Caco-2 (cell line): ENCODE measurements around the gene SCNN1G. TPM values are rescaled to one million over a fixed set of nuclear protein-coding genes. Genes with fewer than 3 reads are reported as not detected.

ENCODE experiments used
- BruUV-seq: library from RNA; stranded (reverse); fragments of 400-500 nt; replicated peaks from 2 replicates; lab custom pipeline; 2021; lab: Mats Ljungman, UMichigan
- CTCF ChIA-PET: fragments of 300-600 bp; sonication (Branson Sonifier 250); formaldehyde crosslinking; loops from one replicate; lab custom pipeline; 2022; ENCODE audit warnings: antibody characterized with exemption; lab: Charles Lee
- POLR2A ChIA-PET: fragments of 300-600 bp; sonication (Branson Sonifier 250); formaldehyde crosslinking; loops from one replicate; lab custom pipeline; 2022; ENCODE audit warnings: antibody characterized with exemption; lab: Charles Lee
- DNase-seq, 2 experiments: peaks; one replicate each; pipeline versions ENCODE4 v3.0.0 to v3.0.0-alpha.2; 2020 to 2022
- H3K27me3 ChIP-seq: replicated peaks from 2 replicates; pipeline ENCODE4 v1.6.0; 2011; ENCODE audit warnings: low read length; ENCODE audit not compliant: control insufficient read depth, insufficient read depth
- H3K36me3 ChIP-seq: 2 replicates; pipeline ENCODE4 v1.5.1; 2011; ENCODE audit warnings: low read length; ENCODE audit not compliant: control insufficient read depth, insufficient read depth
- H3K4me1 ChIP-seq: fragments of 250-450 bp; sonication (Bioruptor Pico); 2 replicates; pipeline ENCODE4 v1.5.1; 2020; ENCODE audit warnings: mild to moderate bottlenecking
- H3K4me3 ChIP-seq: 2 replicates; pipeline ENCODE4 v1.5.1; 2011; ENCODE audit warnings: low read depth, mild to moderate bottlenecking, control low read depth, low read length
- H3K9me3 ChIP-seq: fragments of 250-450 bp; sonication (Bioruptor Pico); 2 replicates; pipeline ENCODE4 v1.5.1; 2020; ENCODE audit warnings: mild to moderate bottlenecking, moderate library complexity
- H3K27ac Mint-ChIP-seq: one replicate; pipeline ENCODE4 v1.8.0; 2022; ENCODE audit warnings: mixed read lengths; ENCODE audit not compliant: unreplicated experiment
- H3K27me3 Mint-ChIP-seq: one replicate; pipeline ENCODE4 v1.8.0; 2022; ENCODE audit warnings: mixed read lengths; ENCODE audit not compliant: insufficient read depth, unreplicated experiment
- H3K36me3 Mint-ChIP-seq: one replicate; pipeline ENCODE4 v1.8.0; 2022; ENCODE audit warnings: mild to moderate bottlenecking, mixed read lengths; ENCODE audit not compliant: insufficient read depth, unreplicated experiment
- H3K4me1 Mint-ChIP-seq: one replicate; pipeline ENCODE4 v1.8.0; 2022; ENCODE audit warnings: low read depth, mixed read lengths; ENCODE audit not compliant: unreplicated experiment
- H3K4me3 Mint-ChIP-seq: one replicate; pipeline ENCODE4 v1.8.0; 2022; ENCODE audit warnings: mild to moderate bottlenecking, moderate library complexity, mixed read lengths; ENCODE audit not compliant: unreplicated experiment
- H3K9me3 Mint-ChIP-seq: one replicate; pipeline ENCODE4 v1.8.0; 2022; ENCODE audit warnings: mixed read lengths; ENCODE audit not compliant: unreplicated experiment
- CTCF ChIP-seq, 2 experiments: fragments of 200-600 bp in 1 of 2; IDR thresholded peaks; 1 replicate in 1 of 2; 2 replicates in 1 of 2; pipeline versions ENCODE4 v1.5.1 to v1.8.0; 2011 to 2022; ENCODE audit warnings: antibody characterized with exemption in 1 of 2, control low read depth in 1 of 2, inconsistent platforms in 1 of 2, low read depth in 1 of 2, low read length in 1 of 2, mild to moderate bottlenecking in 1 of 2, moderate library complexity in 1 of 2; ENCODE audit not compliant: insufficient read depth in 1 of 2, severe bottlenecking in 1 of 2, unreplicated experiment in 1 of 2
- intact Hi-C: fragments of 100-400 bp; cut with micrococcal nuclease; formaldehyde crosslinking; loops from one replicate; pipeline ENCODE4 v1.10.0; 2022; ENCODE audit not compliant: unreplicated experiment
- total RNA-seq: library from RNA; stranded (reverse); gene quantifications from 2 replicates; pipeline ENCODE4 v1.2.3, GENCODE V29; 2022

The SCNN1G gene
- total RNA-seq, 1 experiment from 2014 or later = not detected

DNA sequence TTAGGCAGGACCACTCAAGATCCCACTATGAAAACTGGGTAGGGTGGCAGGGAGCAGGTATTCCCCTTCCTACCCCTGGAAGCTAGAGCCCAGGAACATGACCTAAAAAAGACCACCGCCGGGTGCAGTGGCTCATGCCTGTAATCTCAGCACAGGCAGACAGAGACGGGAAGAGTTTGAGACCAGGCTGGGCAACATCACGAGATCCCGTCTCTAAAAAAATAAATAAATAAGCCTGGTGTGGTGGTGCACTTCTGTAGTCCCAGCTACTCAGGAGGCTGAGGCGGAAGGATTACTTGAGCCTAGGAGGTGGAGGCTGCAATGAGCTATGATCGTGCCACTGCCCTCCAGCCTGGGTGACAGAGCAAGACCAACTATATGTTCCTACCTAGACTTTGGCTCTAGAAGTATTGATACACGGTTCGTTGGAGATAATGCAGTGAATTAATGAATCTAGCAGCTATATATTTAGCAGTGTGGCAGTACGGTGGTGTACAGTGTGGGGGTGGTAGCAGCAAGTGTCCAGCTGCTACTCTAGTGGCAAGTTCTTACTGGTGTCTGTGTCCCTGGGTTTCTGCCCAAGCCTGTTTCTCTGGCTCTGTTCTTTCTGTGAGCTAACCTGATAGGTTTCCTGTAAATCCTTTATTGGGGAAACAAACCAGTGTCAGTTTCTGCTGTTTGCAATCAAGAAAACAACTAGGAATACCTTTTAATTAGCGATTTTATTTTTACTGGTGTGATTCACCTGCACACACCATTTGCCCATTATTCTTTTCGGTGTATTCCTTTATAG lies 30.0 kb upstream of the SCNN1G start:
- TF ChIP-seq CTCF (IDR thresholded peaks at IDR 0.05; ENCODE audit: insufficient read depth in 1 of 2, low read depth in 1 of 2, low read length in 1 of 2, severe bottlenecking in 1 of 2, unreplicated experiment in 1 of 2) = no peak
- BruUV-seq = no TSS peak
- POLR2A ChIA-PET = no interaction called here
- CTCF ChIA-PET = no interaction called here
- intact Hi-C loops = no loop called here
- no peak overlapping the region for H3K4me3 ChIP-seq
- no peak overlapping the region for H3K27ac Mint-ChIP-seq
- H3K36me3 ChIP-seq = no peaks in the 10 kb centered on the region
- H3K9me3 ChIP-seq = no peaks in the 10 kb centered on the region
- H3K27me3 ChIP-seq = no peaks in the 10 kb centered on the region
- H3K4me1 Mint-ChIP-seq = no peaks in the 10 kb centered on the region
- peaks cover under 1% of the 10 kb centered on the region; the same call in 1 of the 2 replicates for H3K4me1 ChIP-seq
- H3K9me3 Mint-ChIP-seq = no peaks in the 10 kb centered on the region
- DNase-seq = no peak
- H3K4me3 Mint-ChIP-seq = no peak overlapping the region
- H3K27me3 Mint-ChIP-seq = peaks cover 4% of the 10 kb centered on the region
- H3K36me3 Mint-ChIP-seq = peaks cover 5% of the 10 kb centered on the region

- H3K9me3 Mint-ChIP-seq = no peaks in the 10 kb centered on the region
- Histone ChIP-seq H3K4me3 (no peak overlapping the region), H3K4me1 (no peaks in the 10 kb centered on the region), H3K36me3 (no peaks in the 10 kb centered on the region), H3K27me3 (no peaks in the 10 kb centered on the region), H3K9me3 (no peaks in the 10 kb centered on the region)
- H3K4me3 Mint-ChIP-seq = no peak overlapping the region
- H3K4me1 Mint-ChIP-seq = no peaks in the 10 kb centered on the region
- H3K36me3 Mint-ChIP-seq = no peaks in the 10 kb centered on the region
- peaks cover 4% of the 10 kb centered on the region for H3K27me3 Mint-ChIP-seq
- no peak for DNase-seq
- intact Hi-C loops = no loop called here
- CTCF ChIA-PET = no interaction called here
- H3K27ac Mint-ChIP-seq = no peak overlapping the region
- no TSS peak for BruUV-seq
- peak in 1 of 2 experiments; percentile 42 for TF ChIP-seq CTCF (IDR thresholded peaks at IDR 0.05; ENCODE audit: insufficient read depth in 1 of 2, low read depth in 1 of 2, low read length in 1 of 2, severe bottlenecking in 1 of 2, unreplicated experiment in 1 of 2)
- POLR2A ChIA-PET = no interaction called here
These were observed 27.0 kb upstream of the SCNN1G start for GRCh38 chr16:23155445-23156049.

DNA sequence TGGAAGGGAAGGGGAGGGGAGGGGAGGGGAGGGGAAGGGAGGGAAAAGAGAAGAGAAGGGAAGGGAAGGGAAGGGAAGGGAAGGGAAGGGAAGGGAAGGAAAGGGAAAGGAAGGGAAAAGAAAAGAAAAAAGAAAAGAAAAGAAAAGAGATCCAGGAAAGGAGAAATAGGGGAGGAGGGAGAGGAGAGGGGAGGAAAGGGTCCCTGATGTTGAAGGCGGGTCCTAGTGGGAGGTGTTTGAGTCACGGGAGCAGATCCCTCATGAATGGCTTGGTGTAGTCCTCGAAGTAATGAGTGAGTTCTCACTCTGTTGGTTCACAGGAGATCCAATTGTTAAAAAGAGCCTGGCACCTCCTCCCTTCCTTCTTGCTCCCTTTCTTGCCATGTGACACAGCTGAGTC lies 26.4 kb upstream of the SCNN1G start:
- intact Hi-C loops = no loop called here
- H3K4me3 ChIP-seq = no peak overlapping the region
- CTCF ChIA-PET = no interaction called here
- no peak for TF ChIP-seq CTCF (IDR thresholded peaks at IDR 0.05; ENCODE audit: insufficient read depth in 1 of 2, low read depth in 1 of 2, low read length in 1 of 2, severe bottlenecking in 1 of 2, unreplicated experiment in 1 of 2)
- no peaks in the 10 kb centered on the region for H3K27me3 ChIP-seq
- no peak overlapping the region for H3K27ac Mint-ChIP-seq
- POLR2A ChIA-PET = no interaction called here
- no TSS peak for BruUV-seq
- no peak for DNase-seq
- no peaks in the 10 kb centered on the region for H3K36me3 Mint-ChIP-seq
- no peaks in the 10 kb centered on the region for H3K4me1 ChIP-seq
- peaks cover 4% of the 10 kb centered on the region for H3K27me3 Mint-ChIP-seq
- H3K9me3 ChIP-seq = no peaks in the 10 kb centered on the region
- no peaks in the 10 kb centered on the region for H3K36me3 ChIP-seq
- H3K4me1 Mint-ChIP-seq = no peaks in the 10 kb centered on the region
- H3K9me3 Mint-ChIP-seq = no peaks in the 10 kb centered on the region
- H3K4me3 Mint-ChIP-seq = no peak overlapping the region
